Measurements from ENCODE around the gene DENND4A. TPM values are rescaled to one million over a fixed set of nuclear protein-coding genes. Genes with fewer than 3 reads are reported as not detected.

DENND4A gene
- total RNA-seq, 1 experiment from 2014 or later = 13.2 TPM

DNA sequence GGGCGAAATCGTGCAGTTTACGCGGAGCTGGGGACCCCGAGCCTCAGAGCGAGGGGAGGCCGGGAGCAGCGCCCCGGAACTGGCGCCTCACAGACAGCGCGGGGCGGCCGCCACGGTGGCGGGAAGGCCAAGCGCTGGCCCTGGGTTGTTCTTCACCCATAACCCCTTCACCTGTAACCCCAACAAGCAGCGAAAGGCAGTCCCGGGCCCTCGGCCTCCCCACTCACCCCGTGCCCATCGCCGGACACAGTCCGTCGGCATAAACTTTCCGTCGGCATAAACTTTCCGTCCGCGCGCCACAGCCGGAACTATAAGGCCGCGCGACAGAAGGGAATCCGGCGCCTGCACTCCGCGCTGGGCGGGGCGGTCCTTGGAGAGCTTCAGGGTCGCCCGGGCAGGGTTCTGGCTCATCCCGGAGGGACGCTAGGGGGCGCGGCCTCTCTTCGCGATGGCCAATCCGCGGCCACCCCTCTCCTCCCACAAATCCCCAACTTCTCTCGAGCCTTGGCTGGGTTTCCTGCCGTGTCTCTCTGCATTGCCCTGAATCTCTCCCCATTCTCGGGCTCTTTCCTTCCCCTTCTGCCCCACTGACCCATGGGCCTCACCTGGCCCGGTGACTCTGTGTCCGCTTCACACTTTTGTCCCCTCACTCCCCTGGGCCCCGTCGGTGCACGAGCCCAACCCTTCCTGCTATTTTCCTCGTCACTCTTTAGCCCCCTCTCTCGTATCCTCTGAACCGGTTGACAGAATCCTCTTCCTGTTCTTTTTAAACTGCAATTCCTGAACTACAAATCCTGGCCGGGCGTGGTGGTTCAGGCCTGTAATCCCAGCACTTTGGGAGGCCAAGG lies 181.0 kb downstream of the DENND4A start, which contains the start of gene INTS14:
TSS of gene INTS14 (minus strand) at position 261 of the 848 bp plus-strand sequence. CDS start 3,751 bp downstream, outside the sequence.
- Histone ChIP-seq H3K4me3 (ENCODE audit: low read depth, low read length, poor library complexity, severe bottlenecking) (peak within 1 kb of the TSS; percentile 83), H3K9me3 (ENCODE audit: low read depth, low read length, poor library complexity, severe bottlenecking) (no peaks in the 10 kb centered on the region), H3K27me3 (replicated peaks; ENCODE audit: insufficient read depth, low read depth, low read length, poor library complexity) (no peaks in the 10 kb centered on the region), H3K36me3 (ENCODE audit: insufficient read depth, low read length, poor library complexity, severe bottlenecking) (no peaks in the 10 kb centered on the region), H3K4me1 (ENCODE audit: insufficient read depth, low read length, poor library complexity, severe bottlenecking) (peaks cover 16% of the 10 kb centered on the region), H3K27ac (ENCODE audit: low read depth, low read length, poor library complexity, severe bottlenecking) (peak within 1 kb of the TSS; percentile 90)
- intact Hi-C loops (cut with micrococcal nuclease; ENCODE audit: unreplicated experiment) = no loop called here
- peak; percentile 99 for DNase-seq (ENCODE audit: low spot score)
- BruUV-seq (replicated peaks) = TSS peak; percentile 75
- CTCF ChIA-PET = interaction anchor here (0.5 to 1.1 kb wide), 4 partner anchors 28 to 258 kb away, joined by 3 to 5 read pairs (median 4); partner anchors contain the start of gene RAB11A
- TF ChIP-seq, protein P1, sequence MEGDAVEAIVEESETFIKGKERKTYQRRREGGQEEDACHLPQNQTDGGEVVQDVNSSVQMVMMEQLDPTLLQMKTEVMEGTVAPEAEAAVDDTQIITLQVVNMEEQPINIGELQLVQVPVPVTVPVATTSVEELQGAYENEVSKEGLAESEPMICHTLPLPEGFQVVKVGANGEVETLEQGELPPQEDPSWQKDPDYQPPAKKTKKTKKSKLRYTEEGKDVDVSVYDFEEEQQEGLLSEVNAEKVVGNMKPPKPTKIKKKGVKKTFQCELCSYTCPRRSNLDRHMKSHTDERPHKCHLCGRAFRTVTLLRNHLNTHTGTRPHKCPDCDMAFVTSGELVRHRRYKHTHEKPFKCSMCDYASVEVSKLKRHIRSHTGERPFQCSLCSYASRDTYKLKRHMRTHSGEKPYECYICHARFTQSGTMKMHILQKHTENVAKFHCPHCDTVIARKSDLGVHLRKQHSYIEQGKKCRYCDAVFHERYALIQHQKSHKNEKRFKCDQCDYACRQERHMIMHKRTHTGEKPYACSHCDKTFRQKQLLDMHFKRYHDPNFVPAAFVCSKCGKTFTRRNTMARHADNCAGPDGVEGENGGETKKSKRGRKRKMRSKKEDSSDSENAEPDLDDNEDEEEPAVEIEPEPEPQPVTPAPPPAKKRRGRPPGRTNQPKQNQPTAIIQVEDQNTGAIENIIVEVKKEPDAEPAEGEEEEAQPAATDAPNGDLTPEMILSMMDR (conservative IDR thresholded peaks at IDR 0.05; ENCODE audit: low read depth, low read length) = peak; percentile 75
- TF ChIP-seq EZH2 (IDR thresholded peaks at IDR 0.05; ENCODE audit: borderline replicate concordance, low read depth, low read length, poor library complexity, severe bottlenecking) = no peak
- POLR2A ChIA-PET (ENCODE audit: low non-redundant PET) = interaction anchor here (0.6 to 0.9 kb wide), 3 partner anchors 252 to 1380 kb away, joined by 3 read pairs; no protein-coding TSS in a partner anchor

Small RNAs within 50 kb of the gene (microRNA-seq; reads per million reads assigned to microRNA genes)
- not detected for gene MIR4511

Other genes with a start within 250 kb of the DENND4A start
- gene INTS14, start 181.2 kb downstream of the DENND4A start, total RNA-seq (2021) = 38.0 and 39.9 TPM in 2 replicates
- gene SLC24A1, start 170.4 kb downstream of the DENND4A start, total RNA-seq (2021) = 4.9 and 6.4 TPM in 2 replicates
- gene RAB11A, start 77.2 kb upstream of the DENND4A start, total RNA-seq (2021) = 220 and 227 TPM in 2 replicates

Data from A673 (cell line).